Endothelial cell of hepatic sinusoid (primary cell): ENCODE measurements around the gene KLHL30.
"Not testable (repeated sequence)": the region's sequence is repeated elsewhere in the genome, so short reads cannot be mapped to it uniquely, and the experiment has no call there.

Experiments used
- in situ Hi-C: cut with HindIII; loops from 2 replicates; pipeline ENCODE4 v1.10.0; 2017; ENCODE audit warnings: low sequenced_read_pairs

The KLHL30 gene

GRCh38 chr2:238101891-238102841 lies 36.3 kb upstream of the KLHL30 start:
- in situ Hi-C loops = no loop called here

GRCh38 chr2:238102865-238103264 lies 35.6 kb upstream of the KLHL30 start:
- in situ Hi-C loops = no loop called here

- in situ Hi-C loops = no loop called here
Observed at GRCh38 chr2:238103465-238104225, 34.8 kb upstream of the KLHL30 start.

DNA sequence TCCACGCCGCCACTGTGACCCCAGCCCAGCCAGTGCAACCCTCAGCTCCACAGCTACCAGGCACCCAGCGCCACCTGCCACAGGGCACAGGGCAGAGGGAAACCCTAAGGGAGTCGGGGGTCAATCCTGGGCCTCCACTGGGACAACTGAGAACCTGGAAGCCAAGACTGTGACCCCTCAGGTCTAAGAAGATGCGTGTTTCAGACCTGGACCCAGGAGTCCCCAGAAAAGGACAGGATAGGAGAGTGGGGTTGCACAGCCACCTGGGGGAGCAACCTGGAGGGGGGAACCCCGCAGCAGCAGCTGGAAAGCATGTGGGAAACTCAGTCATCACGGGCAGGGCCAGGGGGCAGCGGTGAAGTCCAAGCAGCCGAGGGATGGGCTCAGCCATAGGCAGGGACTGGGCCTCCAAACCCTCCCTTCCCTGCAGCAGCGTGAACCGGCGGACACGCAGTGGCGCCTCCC lies 34.2 kb upstream of the KLHL30 start:
- in situ Hi-C loops = no loop called here

DNA sequence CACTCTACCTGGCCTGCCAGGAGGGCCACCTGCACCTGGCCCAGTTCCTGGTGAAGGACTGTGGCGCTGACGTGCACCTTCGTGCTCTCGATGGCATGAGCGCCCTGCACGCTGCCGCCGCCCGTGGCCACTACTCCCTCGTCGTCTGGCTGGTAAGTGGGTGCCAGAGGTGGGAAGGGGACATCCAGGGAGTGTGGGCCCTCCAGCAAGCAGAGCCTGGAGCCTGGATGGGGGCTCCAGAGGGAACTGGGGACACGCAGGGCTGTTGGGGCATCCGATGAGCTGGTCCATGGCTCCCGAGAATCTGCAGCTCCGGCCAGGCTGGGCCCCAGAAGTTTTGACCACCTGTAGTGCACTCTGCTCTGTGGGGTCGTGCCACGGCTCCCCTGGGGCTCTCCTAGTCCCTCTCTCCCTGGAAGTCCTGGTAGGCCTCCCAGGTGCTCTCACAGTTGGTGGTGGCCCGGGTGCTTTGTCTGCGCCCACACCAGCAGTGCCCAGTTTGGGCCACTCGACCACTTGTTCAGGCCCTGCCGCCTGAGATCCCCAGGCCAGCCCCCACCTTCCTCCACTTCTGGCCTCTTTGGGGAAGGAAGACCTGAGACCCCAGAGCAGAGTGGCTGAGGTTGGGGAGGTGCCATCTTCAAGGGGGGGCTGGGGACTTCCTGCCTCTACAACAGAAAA lies 33.6 kb upstream of the KLHL30 start:
- in situ Hi-C loops = no loop called here

- in situ Hi-C loops = no loop called here
Observed at GRCh38 chr2:238105506-238106338, 32.7 kb upstream of the KLHL30 start.

DNA sequence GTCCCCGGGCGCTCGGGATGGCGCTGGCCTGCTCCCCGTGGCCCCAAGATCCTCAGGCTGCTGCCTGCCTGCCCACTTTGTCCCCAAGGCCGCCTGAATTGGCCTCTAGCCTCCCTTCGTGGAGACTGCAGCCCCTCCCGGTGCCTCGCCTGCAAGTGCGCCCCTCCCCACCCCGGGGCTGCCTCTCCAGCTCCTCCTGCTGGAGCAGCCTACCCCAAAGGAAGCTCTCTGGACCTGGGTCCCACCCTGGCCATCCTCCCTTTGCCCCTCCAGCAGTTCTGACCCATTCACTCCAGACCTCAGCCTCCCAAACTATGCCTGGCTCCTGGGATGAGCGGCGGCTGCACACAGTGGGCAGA lies 32.1 kb upstream of the KLHL30 start:
- in situ Hi-C loops = no loop called here

GRCh38 chr2:238106698-238107524 lies 31.6 kb upstream of the KLHL30 start:
- in situ Hi-C loops = no loop called here

DNA sequence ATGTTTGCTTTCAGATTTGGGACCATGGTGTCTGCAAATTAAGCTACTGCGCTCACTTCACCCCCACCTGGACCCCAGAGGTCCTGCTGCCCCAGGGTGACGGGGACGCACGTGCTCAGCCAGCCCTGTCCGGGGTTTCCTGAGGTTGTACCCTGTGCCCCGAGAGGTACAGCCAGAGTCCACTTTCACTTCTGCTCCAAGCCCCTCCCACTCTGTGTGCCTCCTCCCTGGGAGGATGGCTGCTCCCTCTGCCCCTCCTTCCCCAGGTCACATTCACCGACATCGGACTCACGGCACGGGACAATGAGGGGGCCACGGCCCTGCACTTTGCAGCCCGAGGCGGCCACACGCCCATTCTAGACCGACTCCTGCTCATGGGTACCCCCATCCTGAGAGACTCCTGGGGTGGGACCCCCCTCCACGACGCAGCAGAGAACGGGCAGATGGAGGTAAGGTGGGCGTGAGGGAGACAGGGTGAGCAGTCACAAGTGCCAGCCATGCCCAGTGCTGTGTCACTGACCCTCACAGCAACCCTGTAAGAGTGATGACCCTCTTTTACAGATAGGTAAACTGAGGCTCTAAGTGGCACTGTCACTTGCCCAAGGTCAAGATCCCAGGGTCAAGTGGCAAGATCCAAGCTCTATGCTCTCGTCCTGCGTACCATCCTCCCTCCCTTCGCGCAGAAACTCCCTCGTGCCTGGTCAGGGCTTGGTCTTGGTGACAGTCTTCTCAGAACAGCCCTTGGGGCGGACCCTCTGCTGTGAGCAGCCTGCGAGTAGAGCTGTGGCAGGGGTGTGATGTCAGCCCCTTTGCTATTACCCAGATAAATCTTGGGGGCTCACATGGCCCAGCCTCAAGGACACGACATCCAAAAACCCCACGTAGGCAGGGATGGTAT lies 30.7 kb upstream of the KLHL30 start:
- in situ Hi-C loops = no loop called here

DNA sequence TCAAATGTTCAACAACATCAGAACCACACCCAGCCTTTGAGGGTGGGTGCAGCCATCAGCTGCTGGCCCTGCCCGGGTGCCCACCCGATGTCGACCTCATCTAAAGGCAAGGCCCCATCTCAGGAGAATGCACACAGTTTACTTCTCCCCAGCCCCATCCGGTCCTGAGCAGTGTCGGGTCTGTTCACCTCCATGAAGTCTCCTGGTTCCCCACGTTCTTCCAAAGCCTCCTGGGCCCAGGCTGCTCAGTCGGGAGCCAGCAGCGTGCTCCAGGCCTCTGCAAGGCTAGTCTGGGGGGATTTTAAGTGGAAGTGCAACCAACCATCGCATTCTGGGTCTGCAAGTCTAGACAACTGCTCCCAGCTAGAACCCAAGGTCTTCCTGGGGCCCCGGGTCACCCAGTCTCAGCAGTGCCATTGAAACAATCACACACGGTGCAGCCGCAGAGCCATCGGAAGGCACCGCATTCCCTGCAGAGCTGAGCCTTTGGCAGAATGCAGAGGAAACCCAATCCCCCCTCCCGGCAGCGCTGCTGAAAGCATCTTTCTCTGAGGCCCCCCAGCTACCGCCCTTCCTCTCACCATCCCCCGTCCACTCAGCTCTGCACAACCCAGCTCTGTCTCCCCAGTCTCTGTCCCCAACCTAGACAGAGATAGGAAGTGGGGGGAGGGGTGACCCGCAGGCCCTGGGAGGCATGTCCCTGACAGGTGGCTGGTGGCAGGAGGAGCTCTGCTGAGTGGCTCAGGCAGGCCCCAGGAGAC lies 29.9 kb upstream of the KLHL30 start:
- in situ Hi-C loops = no loop called here

DNA sequence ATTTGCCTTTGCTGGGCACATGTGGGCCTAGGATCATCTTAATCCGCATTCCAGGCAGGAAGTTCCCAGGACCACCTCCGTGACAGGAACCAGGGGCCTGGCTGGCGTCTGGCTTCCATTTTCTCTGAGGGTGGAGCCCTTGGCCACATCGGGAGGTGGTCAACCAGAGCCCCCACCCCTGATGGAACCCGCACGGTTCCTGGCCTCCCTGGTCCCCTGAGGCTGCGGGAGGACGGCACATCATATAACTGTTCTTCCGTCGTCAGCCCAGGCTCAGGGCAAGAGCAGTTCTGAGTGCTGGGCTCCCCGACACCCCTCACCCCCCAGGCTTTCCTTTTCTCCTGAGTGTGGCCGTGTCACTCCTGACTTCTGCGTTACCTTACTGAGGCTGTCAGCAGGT lies 24.9 kb upstream of the KLHL30 start:
- in situ Hi-C loops = no loop called here

- in situ Hi-C loops = no loop called here
Observed at GRCh38 chr2:238114331-238114841, 24.1 kb upstream of the KLHL30 start.

DNA sequence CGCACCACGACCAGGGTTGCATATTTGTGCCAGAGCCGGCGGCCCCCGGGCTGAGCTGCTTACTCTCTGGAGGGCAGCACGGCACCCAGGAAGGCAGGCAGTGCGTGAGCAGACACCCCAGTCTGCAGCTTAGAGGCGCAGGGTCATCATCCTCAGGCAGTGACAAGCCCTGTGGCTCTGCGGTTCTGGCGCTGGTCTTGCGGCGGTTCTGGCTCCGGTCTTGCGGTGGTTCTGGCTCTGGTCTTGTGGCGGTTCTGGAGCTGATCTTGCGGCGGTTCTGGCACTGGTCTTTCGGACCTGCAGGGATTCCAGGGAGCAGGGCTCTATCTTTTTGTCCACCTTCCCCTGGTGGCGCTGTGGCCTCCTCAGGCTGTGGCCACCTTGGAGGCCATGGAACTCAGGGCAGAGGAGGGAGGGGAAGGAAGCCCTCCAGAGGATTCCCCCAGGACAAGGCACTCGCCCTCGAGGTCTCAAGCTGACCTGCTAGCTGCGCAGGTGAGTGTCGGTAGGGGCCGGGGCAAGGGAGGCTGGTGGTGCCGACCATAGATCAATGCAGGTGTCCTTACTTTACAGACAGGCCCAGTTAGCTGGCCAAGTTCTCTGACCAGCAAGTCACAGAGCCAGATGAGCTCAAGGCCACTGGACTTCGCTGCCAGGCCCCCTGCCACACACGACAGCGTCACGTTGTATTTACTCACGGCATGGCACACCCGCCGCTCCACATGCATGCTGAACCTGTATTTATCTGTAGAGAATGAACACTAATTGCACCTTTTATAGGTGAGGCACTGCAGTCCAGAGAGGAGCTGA lies 23.4 kb upstream of the KLHL30 start:
- in situ Hi-C loops = no loop called here

DNA sequence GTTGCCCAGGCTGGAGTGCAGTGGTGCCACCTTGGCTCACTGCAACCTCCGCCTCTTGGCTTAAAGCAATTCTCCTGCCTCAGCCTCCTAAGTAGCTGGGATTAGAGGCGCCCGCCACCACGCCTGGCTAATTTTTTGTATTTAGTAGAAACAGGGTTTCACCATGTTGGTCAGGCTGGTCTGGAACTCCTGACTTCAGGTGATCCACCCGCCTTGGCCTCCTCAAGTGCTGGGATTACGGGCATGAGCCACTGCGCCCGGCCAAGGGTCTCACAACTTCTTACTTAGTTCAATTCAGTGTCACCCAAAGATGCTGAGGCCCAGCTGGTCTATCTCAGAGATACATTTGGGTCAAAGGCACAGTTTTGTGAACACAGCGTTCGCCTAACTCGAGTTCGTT lies 22.8 kb upstream of the KLHL30 start:
- in situ Hi-C loops = not testable (repeated sequence)

GRCh38 chr2:238116298-238117198 lies 21.9 kb upstream of the KLHL30 start:
- in situ Hi-C loops = no loop called here
